RKO (cell line): ENCODE measurements around the gene LY6G6D.

ENCODE experiments used
- DNase-seq: peaks from one replicate; pipeline ENCODE4 v3.0.0-alpha.2; 2016; ENCODE audit warnings: low spot score

LY6G6D gene, protein sequence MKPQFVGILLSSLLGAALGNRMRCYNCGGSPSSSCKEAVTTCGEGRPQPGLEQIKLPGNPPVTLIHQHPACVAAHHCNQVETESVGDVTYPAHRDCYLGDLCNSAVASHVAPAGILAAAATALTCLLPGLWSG

DNA sequence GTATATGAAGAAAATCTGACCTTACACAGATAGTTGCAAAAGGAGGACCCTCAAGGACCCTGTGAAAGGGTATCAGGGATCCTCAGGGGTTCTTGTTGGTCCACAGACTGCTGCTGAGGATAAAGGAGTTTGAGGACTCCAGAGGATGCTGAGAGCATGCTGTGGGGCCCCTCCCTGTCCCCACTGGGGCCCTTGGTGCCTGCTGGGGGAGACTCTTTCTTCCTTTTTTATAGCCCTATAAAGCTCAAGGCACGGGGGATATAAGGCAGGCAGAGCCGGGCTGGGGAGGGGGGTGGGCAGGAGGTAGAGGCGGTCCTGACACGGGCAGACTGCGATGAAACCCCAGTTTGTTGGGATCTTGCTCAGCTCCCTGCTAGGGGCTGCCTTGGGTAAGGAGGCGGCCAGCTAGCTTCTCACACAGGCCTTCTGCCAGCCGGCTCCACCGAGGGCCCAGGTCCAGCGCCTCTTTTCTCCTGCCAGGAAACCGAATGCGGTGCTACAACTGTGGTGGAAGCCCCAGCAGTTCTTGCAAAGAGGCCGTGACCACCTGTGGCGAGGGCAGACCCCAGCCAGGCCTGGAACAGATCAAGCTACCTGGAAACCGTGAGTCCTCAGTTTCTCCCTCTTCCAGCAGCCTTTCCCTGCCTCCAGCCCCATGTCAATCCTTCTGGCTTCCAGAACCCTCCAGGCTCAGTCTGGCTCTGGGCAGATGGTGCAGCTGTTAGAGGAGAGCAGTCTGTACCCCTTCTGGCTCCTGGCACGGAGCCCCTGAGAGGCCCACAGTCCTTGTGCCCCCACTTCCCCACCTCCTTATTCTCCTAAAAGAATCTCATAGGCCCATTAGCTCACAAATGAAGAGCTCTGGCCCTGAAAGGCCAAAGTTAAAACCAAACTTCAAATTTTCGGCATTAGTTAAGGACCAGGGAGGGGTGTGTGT lies at the start of gene LY6G6D:
LY6G6D (plus strand) TSS at position 327 of the 937 bp plus-strand sequence; CDS start at position 335, 8 bp downstream.
- no peak for DNase-seq

DNA sequence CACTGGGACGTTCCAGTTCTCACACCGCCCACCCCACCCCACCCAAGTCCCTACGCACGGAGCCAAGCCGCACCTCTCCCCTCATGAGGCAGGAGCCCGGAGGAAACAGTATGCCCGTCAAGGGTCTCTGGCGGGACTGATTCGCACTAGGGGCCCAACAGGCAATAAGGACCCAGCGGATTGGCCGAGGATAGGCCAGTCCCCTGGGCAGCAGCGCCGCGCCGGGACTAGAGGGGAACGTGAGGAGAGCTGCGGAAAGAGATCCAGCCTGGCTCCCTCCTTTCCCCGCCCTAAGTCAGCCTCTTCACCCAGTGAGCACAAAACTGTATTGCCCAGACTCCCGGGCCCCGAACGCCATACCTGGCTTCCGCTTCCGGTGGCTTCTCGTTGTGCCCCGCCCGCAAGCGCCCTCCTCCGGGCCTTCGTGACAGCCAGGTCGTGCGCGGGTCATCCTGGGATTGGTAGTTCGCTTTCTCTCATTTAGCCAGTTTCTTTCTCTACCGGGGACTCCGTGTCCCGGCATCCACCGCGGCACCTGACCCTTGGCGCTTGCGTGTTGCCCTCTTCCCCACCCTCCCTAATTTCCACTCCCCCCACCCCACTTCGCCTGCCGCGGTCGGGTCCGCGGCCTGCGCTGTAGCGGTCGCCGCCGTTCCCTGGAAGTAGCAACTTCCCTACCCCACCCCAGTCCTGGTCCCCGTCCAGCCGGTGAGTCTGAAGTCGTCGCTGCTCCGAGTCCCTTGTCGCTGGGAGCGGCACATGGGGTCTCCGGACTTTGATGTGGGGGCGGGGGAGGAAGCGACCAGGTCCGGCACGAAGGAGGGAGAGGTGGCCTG lies 49.4 kb upstream of the LY6G6D start, which contains the start of gene CSNK2B:
CSNK2B (plus strand) TSS at position 580 of the 836 bp plus-strand sequence. CDS start 752 bp downstream, outside the sequence.
- peak; percentile 97 for DNase-seq

DNA sequence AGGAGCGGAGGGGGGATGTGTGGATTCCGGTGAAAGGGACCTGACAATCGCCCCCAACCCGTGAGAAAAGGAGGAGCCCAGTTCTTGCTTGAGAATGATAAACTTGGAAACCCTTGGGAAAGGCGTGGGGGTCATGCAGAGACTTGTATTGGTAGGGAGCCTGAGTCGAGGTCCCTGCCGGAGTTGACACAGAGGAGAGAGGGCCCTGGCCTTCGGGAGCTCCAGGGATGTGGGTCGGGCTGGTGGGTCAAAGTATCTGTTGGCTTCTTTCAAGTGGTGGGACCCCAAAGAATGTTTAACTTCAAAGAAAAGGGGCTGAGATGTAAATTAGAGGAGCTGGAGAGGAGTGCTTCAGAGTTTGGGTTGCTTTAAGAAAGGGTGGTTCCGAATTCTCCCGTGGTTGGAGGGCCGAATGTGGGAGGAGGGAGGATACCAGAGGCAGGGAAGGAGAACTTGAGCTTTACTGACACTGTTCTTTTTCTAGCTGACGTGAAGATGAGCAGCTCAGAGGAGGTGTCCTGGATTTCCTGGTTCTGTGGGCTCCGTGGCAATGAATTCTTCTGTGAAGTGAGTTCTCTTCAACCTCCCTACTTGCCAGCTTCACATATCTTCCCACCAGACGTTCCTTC lies 48.7 kb upstream of the LY6G6D start:
- DNase-seq: peak; percentile 33

DNA sequence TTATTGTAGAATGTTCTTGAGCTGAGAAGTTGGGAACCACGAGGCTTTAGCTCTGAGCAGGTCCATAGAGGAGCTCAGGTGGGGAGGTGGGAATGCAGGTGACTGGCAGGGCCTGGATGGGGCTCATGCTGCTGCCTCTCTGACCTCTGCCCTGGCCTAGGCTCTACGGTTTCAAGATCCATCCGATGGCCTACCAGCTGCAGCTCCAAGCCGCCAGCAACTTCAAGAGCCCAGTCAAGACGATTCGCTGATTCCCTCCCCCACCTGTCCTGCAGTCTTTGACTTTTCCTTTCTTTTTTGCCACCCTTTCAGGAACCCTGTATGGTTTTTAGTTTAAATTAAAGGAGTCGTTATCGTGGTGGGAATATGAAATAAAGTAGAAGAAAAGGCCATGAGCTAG lies 45.5 kb upstream of the LY6G6D start, which contains the start of gene LY6G5B:
LY6G5B (plus strand) TSS at position 301 of the 400 bp plus-strand sequence. CDS start 975 bp downstream, outside the sequence.
- DNase-seq: no peak

DNA sequence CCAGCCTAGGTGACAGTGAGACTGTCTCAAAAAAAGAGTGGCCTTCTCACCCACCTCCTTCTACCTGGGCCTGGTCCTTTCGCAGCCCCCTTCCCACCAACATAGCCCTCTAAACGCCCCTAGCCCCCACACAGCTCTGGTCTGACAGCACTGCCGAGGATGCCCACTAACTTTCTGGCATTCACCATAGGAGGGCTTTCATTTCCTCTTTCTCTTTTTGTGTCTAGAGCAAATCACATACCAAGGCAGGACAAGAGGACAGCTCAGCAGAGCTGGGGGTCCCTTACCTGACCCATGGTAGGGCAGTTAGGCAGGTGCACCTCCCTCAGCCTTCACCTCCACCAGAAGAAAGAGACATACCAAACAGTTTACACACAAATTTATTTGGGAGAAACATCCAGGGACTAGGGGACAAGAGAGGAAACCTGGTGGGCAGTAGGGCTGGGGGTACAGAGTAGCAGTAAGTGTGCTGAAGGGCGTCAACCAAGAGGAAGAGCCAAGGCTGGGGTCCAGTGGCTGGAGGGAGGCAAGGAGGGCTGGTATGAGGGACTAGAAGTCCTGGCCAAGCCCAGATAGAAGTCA lies 38.7 kb upstream of the LY6G6D start:
- DNase-seq: no peak

DNA sequence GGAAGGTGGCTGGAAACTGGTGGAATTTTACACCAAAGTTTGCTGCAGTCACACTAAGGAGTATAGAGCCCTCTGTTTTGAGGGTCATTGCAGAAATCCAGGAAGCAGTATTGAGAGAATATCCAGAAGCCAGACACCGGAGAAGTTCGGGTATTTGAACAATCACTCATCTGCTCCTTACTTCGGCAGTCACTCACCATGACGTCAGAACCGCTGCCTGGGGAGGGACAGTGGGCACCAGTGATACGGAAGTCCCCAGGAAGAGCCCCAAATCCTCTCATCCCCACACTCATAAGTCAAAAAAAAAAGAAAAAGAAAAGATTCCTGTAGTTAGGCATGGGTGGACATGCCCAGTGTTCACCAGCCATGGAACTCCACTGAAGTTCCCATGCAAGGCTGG lies 38.2 kb upstream of the LY6G6D start:
- no peak for DNase-seq

DNA sequence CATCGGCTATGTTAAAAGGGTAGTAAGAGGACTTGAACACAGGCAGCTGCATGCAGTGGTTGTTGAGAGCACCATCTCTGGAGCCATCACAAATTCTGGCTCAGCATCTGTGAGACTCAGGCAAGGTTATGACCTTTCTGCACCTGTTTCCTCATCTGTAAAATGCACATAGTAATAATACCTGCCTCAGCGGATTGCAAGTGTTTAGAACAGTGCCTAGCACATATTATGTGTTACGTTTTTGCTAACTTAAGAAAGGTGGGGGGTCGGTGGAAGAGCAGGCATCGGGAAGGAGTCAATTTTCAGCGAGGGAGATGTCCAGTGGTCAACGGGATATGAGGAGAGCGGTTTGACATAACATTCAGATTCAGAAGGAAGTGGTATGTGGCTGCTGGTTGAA lies 37.2 kb upstream of the LY6G6D start:
- no peak for DNase-seq

DNA sequence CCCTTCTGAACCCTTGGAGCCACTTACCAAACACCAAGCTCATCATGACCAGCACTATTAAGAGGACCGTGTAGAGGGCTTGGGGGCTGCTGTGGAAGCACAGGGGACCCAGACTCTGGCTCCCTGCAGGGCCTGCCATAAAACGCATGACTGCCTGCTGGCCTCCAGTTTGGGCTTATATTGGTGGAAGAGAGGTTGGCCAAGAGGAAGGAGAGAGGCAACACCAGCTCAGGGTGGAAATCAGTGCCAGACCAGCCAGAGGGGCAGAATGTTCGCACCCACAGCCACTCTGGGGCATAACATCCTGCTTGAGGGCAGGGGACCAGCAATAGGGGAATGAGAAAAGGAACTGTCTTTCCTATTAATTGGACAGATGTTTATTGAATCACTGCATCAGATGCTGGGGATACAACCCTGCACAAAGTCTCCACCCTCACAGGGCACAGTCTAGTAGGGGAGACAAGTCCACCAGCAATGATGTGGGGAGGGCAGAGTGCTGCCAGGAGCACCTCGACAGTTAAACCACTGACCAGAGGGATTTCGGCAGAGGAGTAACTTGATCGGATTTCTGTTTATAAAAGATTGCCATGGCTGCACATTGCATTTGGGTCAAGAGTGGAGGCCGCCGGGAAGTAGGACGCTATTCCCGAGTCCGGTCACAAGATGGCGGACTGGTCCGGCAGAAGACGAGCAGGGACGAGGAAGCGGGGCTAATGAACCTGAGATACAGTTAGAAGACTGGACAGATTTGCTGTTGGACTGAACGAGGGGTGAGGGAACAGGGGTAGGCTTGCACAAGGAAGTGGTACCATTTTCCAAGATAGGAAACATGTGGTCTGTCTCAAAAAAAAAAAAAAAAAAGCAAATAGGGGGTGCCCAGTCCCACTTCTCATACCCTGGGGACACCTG lies 34.7 kb upstream of the LY6G6D start, which contains the start of gene LY6G5C:
LY6G5C (minus strand) TSS at position 842 of the 909 bp plus-strand sequence; CDS start at position 148, 694 bp downstream.
- peak; percentile 94 for DNase-seq

DNA sequence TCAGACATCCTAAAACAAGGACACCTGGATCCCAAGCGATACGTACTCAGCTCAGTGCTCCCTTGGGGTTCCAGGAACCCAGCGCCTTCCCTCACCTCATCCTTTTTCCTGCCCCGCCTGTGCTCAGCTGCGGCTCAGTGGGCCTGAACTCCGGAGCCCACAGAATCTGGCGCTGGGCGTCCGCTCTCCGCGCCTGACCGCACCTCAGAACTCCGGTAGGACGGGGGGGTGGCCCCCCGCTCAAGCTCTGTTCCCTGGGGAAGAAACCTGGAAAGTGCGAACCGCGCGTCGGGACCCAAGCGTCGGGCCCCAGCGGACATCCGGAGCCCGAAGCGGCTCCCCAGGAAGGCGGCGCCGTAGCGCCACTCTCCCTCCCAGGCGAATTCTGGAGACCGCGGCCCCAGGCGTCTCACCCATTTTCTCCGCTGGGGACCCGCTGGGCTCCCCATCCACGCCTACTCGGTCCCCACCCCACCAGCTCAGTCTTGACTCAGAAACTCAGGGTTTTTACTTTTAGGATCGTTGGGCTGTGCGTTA lies 33.9 kb upstream of the LY6G6D start:
- DNase-seq: peak; percentile 77

DNA sequence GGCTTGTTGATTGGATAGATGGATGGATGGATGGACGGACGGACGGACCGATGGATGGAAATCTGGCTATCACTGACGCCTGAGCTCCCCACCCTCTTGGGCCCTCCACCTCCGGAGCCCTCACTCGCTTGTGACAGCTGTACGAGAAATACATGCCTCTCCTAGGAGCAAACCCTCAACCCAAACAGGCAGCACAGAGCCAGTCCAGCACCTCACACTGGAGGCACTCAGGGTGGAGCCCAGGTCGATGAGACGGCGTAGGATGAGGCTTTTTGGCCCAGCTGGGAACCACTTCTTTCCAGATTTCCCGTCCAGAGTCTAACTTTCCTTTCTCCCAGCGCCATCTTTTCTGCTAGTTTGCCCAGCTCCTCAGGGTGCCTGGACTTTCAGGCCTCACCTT lies 31.6 kb upstream of the LY6G6D start:
- no peak for DNase-seq

DNA sequence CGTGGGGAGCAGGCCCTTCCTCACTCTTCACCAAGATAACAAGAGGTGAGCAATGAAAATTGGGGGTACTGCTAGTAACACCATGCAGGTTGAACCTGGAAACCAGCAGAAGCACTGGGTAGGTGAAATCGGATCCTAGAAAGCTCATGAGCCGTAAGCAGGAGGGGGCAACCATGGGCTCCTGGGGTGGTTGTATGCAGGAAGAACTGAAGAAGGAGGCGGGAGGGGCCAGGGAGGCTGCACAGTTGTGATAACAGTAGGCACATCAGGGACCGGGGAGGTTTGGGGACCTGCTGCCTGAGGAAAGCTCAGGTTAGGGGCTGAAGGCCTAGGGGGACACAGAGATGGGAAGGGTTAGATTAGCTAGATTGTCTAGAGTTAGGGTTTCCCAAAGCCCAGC lies 28.7 kb upstream of the LY6G6D start:
- no peak for DNase-seq

DNA sequence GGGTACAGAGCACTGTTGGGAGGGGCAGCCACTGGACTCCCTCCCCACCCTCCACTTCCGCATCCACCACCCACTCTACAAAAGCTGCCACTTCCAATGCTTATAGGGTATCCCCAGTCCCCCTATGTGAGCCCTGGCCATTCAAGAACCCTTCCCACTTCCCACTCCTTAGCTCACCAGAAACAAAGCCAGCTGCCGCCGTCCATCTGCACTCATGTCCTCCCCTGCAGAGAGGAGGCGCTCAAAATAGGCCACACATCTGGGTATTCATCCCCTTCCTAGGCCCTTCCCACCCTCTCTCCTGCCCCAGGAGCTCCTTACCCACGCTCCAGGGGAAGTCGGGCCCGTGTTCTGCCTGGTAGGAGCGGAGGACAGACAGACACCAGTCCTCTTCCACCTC lies 27.8 kb upstream of the LY6G6D start:
- DNase-seq: no peak

DNA sequence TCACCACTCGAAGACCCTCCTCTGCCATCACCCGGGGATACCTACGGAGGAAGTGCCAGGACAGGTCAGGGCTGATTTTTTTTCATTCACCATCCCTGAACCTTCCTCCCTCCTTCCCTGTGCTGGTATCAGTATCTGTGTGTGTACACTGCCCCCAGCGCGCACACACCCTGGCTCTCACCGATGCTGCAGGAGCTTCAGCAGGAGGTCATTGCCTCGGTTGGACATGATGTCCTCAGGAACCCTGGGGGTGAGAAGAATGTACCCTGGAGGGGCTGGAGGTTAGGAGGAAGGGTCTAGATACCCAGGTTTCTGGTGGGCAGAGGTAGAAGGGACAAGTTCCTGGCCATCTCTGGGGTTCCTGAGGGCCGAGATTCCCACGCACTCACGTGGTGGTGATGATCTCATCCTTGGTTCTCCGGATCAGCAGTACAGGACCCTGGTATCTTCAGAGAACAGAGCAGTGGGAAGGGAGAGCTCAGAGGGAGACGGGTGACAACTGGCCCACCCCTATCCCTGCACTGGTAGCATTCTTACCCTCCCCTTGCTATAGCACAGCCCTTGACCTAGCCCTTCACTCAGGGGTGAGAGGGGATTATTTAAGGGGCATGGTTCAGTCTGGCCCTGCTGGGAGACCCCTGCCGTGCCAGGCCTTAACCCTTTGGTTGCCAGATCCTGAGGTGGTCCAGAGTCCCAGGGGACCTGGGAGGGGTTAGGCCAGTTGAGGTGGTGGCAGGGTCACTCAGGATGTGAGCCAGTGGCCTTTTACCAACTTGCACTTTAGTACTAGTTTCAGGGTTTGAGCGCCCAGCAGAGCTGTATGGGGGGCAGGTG lies 27.1 kb upstream of the LY6G6D start:
- DNase-seq: no peak

DNA sequence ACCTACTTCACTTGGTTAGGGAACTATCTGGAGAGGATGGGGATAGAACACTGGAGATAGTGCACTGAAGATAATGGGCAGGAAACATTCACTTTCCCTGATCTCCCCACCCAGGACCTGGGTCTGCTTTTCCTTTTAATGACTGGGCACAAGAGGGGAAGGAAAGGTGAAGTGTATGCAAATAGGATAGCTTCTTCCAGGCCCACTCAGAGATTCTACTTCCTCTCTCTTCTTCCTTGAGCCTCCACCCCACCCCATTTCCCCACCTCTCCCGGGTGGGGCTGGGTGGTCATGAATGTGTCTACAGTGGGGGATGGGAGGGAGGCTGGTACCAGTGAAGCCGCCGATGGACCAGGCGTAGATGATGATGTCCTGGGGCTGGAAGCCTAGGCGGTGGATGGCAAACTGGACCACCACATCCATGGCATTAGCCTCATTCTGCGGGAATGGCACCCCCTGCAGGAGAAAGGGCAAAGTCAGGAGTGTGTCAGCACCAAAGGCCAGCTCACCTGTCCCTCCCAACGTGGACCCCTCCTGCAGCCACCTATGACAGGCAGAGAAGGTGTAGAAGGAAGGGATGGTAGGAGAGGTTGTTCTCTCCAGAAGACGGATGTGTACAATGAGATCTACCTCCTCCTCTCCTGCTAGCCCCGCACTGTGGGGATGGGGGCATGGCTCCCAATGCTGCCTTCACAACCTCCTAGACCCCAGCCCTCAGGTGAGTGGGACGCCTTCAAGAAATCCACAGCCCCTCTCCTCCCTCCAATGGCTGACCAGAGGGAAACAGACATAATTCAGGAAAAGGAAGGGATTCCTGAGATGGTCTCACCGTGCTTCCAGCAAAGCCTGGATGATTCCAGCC lies 25.7 kb upstream of the LY6G6D start:
- DNase-seq: no peak

DNA sequence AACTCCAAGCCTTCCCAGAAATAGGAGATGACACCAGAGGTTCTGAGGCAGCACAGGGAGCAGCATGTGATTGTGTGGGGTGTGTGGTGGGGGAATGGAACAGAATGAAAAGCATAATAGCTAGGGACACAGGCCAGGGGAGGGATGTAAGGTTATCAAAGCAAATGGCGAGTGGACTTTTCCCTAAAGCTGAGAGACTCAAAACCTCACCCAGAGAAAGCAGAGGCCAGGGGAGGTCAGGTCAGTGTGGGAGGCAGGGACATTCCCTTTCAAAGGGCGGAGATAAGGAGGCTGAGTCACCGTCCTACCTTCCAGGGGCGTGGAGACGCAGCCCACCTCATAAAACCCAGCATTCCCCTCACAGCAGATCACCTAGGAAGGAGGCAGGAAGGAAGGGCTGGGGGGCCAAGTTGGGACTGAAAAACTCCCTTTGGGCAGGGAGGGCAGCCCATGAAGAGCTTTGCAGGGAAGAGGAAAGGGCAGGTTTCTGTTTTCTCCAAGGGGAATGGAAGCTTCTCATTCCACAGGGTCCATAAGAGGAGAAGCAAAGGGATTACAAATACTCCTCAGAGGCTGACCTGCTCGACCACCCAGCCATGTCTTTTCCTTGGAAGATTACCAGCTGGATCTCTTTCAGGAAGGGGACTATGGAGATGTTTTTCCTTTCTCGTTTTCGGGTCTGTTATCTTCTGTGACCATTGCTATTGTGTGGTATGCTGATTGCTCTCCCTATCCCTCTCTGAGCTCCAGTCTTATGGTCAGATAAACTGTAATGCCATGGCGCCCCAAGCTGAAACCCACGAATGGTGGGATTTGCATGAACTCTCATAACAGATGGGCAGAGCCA lies 24.7 kb upstream of the LY6G6D start:
- no peak for DNase-seq

DNA sequence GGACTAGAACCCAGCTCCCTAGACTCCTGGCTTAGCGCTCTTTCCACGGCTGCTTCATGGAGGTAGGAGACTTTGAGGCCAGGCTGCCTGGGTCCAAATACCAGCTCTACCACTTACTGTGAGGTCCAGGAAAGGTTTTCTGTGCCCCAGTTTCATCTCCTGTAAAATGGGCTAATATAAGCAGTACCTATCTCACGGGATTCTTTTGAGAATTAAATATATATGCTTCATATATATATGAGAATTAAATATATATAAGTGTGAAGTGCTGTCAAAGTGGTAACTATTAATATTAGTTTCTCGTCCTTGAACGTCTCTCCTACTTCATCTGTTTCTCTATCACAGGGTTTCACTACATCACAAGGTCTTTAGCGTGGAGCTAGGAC lies 24.1 kb upstream of the LY6G6D start:
- no peak for DNase-seq

DNA sequence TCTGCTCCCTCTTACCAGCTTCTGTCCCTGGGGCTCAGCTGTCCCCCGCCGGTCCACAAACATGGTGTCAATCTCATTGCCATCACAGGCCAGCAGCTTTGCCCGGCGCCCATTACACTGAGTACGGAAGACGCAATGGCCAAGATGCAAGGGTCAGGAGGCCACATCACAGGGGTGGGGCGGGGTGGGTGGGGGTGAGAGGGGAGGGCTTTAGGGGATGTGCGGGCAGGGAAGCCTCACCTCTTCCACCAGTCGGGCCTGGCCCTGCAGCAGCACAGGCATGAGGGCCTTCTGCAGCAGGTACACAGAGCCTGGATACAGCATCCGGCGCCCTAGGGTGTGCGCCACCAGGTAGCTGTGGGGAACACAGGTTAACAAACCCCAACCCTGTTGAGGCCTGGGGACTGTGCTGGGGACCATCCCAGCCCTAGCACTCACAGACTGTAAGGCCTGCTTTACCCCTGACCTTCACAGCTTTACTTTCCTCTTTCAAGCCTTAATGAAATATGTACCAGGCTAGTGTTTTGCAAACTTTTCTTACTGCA lies 23.5 kb upstream of the LY6G6D start:
- no peak for DNase-seq
